ENCODE measurements around the gene ACTG1. TPM values are rescaled to one million over a fixed set of nuclear protein-coding genes. Genes with fewer than 3 reads are reported as not detected.

The ACTG1 gene
- total RNA-seq, 1 experiment from 2014 or later: 4,160 TPM

- H2AK5ac ChIP-seq (ENCODE audit: insufficient read length, low read length): no peak overlapping the region
- no peak overlapping the region for H2BK15ac ChIP-seq (ENCODE audit: low read depth, low read length)
- WGBS (ENCODE audit: extremely low coverage, insufficient read length, low lambda C conversion rate): no CpG with 5 or more reads among the region's 16 CpGs
- H3K23me2 ChIP-seq (ENCODE audit: insufficient read length, low read depth, low read length, poor library complexity, severe bottlenecking): peaks cover 5% of the 10 kb centered on the region
- peak; percentile 63 for DNase-seq
- no peaks in the 10 kb centered on the region for H4K20me1 ChIP-seq (ENCODE audit: control insufficient read depth, insufficient read depth, insufficient read length)
- TF ChIP-seq CTCF (conservative IDR thresholded peaks at IDR 0.05): no peak
- no peaks in the 10 kb centered on the region for H3K79me1 ChIP-seq (ENCODE audit: insufficient read depth, low read depth, low read length, poor library complexity, severe bottlenecking)
- no peaks in the 10 kb centered on the region for H3K9me3 Mint-ChIP-seq
- no peak overlapping the region for H3T11ph ChIP-seq (ENCODE audit: low read length)
- H3K79me2 ChIP-seq (ENCODE audit: insufficient read depth, low read length): no peaks in the 10 kb centered on the region
- H2BK12ac ChIP-seq (ENCODE audit: insufficient read length, low read depth, low read length): no peak overlapping the region
- no peak overlapping the region for H3K27ac ChIP-seq (ENCODE audit: insufficient read length, low read depth, low read length)
- H4K91ac ChIP-seq (ENCODE audit: insufficient read length, low read depth, low read length): no peak overlapping the region
- H3K27me3 ChIP-seq (ENCODE audit: insufficient read depth, low read length): no peaks in the 10 kb centered on the region; the same call in 1 of the 2 replicates
- H3K18ac ChIP-seq (ENCODE audit: insufficient read length, low read depth, low read length): no peak overlapping the region
- peak overlapping the region in 1 of 2 experiments; percentile 50; a peak in 1 of 5 replicates for H3K4me3 Mint-ChIP-seq
- H2BK5ac ChIP-seq (ENCODE audit: insufficient read length, low read length): no peak overlapping the region
- no peak overlapping the region for H3K27ac Mint-ChIP-seq
- no peak overlapping the region for H3K9ac ChIP-seq (ENCODE audit: extremely low read depth, insufficient read length, low read length)
- H3K9me3 ChIP-seq (ENCODE audit: control insufficient read depth, low read depth, low read length): no peaks in the 10 kb centered on the region
- no peak overlapping the region for H3K23ac ChIP-seq (ENCODE audit: insufficient read length, low read depth, low read length)
- no peaks in the 10 kb centered on the region for H3K36me3 Mint-ChIP-seq (ENCODE audit: insufficient read depth in 1 of 3, low read depth in 3 of 3)
- H3K4me2 ChIP-seq (ENCODE audit: insufficient read depth, insufficient read length, low read length): no peak overlapping the region
- peaks cover 27 to 41% of the 10 kb centered on the region in 2 experiments for H3K4me1 Mint-ChIP-seq
- no peak overlapping the region for H3K56ac ChIP-seq (ENCODE audit: insufficient read length, low read depth, low read length)
- H3K27me3 Mint-ChIP-seq (ENCODE audit: low read depth): peaks cover 45% of the 10 kb centered on the region
- H2AFZ ChIP-seq (ENCODE audit: low read length): no peak overlapping the region
- no peak overlapping the region for H2BK20ac ChIP-seq (ENCODE audit: low read depth, low read length, poor library complexity, severe bottlenecking)
- peaks cover 3% of the 10 kb centered on the region; the same call in 1 of the 2 replicates for H3K4me1 ChIP-seq (ENCODE audit: insufficient read depth, low read length)
- H3K4ac ChIP-seq (ENCODE audit: low read depth, low read length): no peak overlapping the region
- no peak overlapping the region for H3K14ac ChIP-seq (ENCODE audit: insufficient read depth, low read length)
- no peak overlapping the region for H4K8ac ChIP-seq (replicated peaks; ENCODE audit: insufficient read length, low read depth, low read length)
- no peak overlapping the region for H4K5ac ChIP-seq (ENCODE audit: insufficient read length, low read depth, low read length)
- H2BK120ac ChIP-seq (ENCODE audit: low read depth, low read length, poor library complexity, severe bottlenecking): no peak overlapping the region
Observed at GRCh38 chr17:81493198-81494038, 19.2 kb downstream of the ACTG1 start.

All from H9 (cell line).